22Rv1 (cell line): ENCODE results near the gene WWC2.

ENCODE experiments used
- ZFX ChIP-seq: fragments of 450-650 bp; IDR thresholded peaks from 2 replicates; pipeline ENCODE4 v1.6.1; 2017; ENCODE audit warnings: antibody characterized with exemption, borderline replicate concordance
- TF ChIP-seq, protein P1 (sequence below): fragments of 450-650 bp; IDR thresholded peaks from 2 replicates; pipeline ENCODE4 v1.5.1; 2017; ENCODE audit warnings: mild to moderate bottlenecking

DNA sequence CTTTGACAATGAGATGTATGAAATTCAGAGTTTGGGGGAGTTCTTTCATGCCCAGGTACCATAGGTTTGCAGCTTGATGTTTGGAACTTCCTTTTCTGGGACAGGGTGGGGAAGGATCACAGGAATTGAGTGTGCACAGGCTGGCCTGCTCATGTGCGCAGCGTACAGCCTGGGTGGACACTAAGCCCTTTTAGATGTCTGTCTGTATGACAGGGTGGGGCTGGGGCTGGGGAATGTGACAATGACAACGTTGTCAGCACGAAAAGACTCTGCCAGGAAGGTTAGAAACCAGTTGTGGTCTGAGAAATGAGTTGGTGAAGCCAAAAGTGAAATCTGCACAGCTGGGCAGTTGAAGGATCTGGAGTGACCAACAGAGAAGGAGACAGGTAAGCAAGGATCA is 47.4 kb downstream of the WWC2 start:
- TF ChIP-seq, protein P1, sequence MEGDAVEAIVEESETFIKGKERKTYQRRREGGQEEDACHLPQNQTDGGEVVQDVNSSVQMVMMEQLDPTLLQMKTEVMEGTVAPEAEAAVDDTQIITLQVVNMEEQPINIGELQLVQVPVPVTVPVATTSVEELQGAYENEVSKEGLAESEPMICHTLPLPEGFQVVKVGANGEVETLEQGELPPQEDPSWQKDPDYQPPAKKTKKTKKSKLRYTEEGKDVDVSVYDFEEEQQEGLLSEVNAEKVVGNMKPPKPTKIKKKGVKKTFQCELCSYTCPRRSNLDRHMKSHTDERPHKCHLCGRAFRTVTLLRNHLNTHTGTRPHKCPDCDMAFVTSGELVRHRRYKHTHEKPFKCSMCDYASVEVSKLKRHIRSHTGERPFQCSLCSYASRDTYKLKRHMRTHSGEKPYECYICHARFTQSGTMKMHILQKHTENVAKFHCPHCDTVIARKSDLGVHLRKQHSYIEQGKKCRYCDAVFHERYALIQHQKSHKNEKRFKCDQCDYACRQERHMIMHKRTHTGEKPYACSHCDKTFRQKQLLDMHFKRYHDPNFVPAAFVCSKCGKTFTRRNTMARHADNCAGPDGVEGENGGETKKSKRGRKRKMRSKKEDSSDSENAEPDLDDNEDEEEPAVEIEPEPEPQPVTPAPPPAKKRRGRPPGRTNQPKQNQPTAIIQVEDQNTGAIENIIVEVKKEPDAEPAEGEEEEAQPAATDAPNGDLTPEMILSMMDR, result no peak
- TF ChIP-seq ZFX, result no peak
